ENCODE measurements around the gene C2CD4C.

DNA sequence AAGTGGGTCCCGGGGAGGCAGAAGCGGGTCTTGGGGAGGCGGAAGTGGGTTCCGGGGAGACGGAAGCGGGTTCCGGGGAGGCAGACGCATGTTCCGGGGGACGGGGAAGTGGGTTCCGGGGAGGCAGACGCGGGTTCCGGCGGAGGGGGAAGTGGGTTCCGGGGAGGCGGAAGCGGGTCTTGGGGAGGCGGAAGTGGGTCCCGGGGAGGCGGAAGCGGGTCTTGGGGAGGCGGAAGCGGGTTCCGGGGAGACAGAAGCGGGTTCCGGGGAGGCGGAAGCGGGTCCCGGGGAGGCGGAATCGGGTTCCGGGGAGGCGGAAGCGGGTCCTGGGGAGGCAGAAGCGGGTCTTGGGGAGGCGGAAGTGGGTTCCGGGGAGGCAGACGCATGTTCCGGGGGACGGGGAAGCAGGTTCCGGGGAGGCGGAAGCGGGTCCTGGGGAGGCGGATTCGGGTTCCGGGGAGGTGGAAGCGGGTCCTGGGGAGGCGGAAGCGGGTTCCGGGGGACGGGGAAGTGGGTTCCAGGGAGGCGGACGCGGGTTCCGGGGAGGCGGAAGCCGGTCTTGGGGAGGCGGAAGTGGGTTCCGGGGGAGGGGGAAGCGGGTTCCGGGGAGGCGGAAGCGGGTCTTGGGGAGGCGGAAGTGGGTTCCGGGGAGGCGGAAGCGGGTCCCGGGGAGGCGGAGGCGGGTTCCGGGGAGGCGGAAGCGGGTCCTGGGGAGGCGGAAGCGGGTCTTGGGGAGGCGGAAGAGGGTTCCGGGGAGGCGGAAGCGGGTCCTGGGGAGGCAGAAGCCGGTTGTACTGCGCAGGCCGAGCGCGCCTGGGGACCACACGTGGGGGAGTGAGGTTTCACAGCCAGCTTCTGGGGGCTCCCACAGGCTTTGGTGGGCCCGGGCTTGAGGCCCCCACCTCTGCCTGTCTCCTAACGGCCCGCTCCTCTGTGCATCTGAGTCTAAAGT, 49.4 kb upstream of the C2CD4C start:
- TF ChIP-seq CTCF (IDR thresholded peaks at IDR 0.05; ENCODE audit: borderline replicate concordance, extremely low read depth, low read length, poor library complexity, severe bottlenecking) (no peak), EZH2 (IDR thresholded peaks at IDR 0.05; ENCODE audit: borderline replicate concordance, low read depth, low read length, severe bottlenecking) (no peak)
